Skeletal muscle satellite cell (primary cell): ENCODE results near the gene SGCA.
A peak's percentile ranks its signal among the peaks of the same experiment; 100 is the strongest.

ENCODE experiments used
- H3K27me3 ChIP-seq: 2 replicates; pipeline ENCODE4 v1.7.0; 2013; ENCODE audit warnings: low read length; ENCODE audit not compliant: control insufficient read depth, insufficient read depth
- H3K36me3 ChIP-seq: 2 replicates; pipeline ENCODE4 v1.7.0; 2013; ENCODE audit warnings: mild to moderate bottlenecking, control low read depth, low read length; ENCODE audit not compliant: insufficient read depth
- H3K4me1 ChIP-seq: 2 replicates; pipeline ENCODE4 v1.7.0; 2013; ENCODE audit warnings: low read length; ENCODE audit not compliant: control insufficient read depth, insufficient read depth
- H3K4me2 ChIP-seq: 2 replicates; pipeline ENCODE4 v1.7.0; 2013; ENCODE audit warnings: mild to moderate bottlenecking, low read length
- H3K4me3 ChIP-seq: 2 replicates; pipeline ENCODE4 v1.7.0; 2013; ENCODE audit warnings: low read length
- H3K9ac ChIP-seq: 2 replicates; pipeline ENCODE4 v1.7.0; 2013; ENCODE audit warnings: mild to moderate bottlenecking, low read depth, low read length, moderate library complexity
- H3K9me3 ChIP-seq: replicated peaks from 2 replicates; pipeline ENCODE4 v1.7.0; 2013; ENCODE audit warnings: mild to moderate bottlenecking, control low read depth, low read length

Gene SGCA

GRCh38 chr17:50212121-50212843 is 46.5 kb downstream of the SGCA start:
- Histone ChIP-seq H3K36me3 (no peaks in the 10 kb centered on the region), H3K9me3 (no peaks in the 10 kb centered on the region), H3K27me3 (no peaks in the 10 kb centered on the region), H3K9ac (peak overlapping the region; percentile 36), H3K4me3 (peak overlapping the region; percentile 24), H3K4me1 (peaks cover 65% of the 10 kb centered on the region), H3K4me2 (peak overlapping the region; percentile 40)

GRCh38 chr17:50213026-50214022 is 47.5 kb downstream of the SGCA start:
- no peak overlapping the region for H3K4me2 ChIP-seq
- no peaks in the 10 kb centered on the region for H3K9me3 ChIP-seq
- H3K9ac ChIP-seq: no peak overlapping the region
- H3K36me3 ChIP-seq: no peaks in the 10 kb centered on the region
- peaks cover 69% of the 10 kb centered on the region for H3K4me1 ChIP-seq
- H3K4me3 ChIP-seq: no peak overlapping the region
- no peaks in the 10 kb centered on the region for H3K27me3 ChIP-seq

GRCh38 chr17:50214976-50215760 is 49.4 kb downstream of the SGCA start:
- Histone ChIP-seq H3K4me2 (no peak overlapping the region), H3K4me1 (peaks cover 72% of the 10 kb centered on the region), H3K27me3 (no peaks in the 10 kb centered on the region), H3K36me3 (no peaks in the 10 kb centered on the region), H3K4me3 (no peak overlapping the region), H3K9ac (no peak overlapping the region), H3K9me3 (no peaks in the 10 kb centered on the region)

GRCh38 chr17:50217591-50217990 is 51.8 kb downstream of the SGCA start:
- Histone ChIP-seq H3K4me2 (peak overlapping the region; percentile 75), H3K4me1 (peaks cover 71% of the 10 kb centered on the region), H3K9me3 (no peaks in the 10 kb centered on the region), H3K9ac (peak overlapping the region; percentile 82), H3K4me3 (peak overlapping the region; percentile 44), H3K27me3 (no peaks in the 10 kb centered on the region), H3K36me3 (no peaks in the 10 kb centered on the region)

DNA sequence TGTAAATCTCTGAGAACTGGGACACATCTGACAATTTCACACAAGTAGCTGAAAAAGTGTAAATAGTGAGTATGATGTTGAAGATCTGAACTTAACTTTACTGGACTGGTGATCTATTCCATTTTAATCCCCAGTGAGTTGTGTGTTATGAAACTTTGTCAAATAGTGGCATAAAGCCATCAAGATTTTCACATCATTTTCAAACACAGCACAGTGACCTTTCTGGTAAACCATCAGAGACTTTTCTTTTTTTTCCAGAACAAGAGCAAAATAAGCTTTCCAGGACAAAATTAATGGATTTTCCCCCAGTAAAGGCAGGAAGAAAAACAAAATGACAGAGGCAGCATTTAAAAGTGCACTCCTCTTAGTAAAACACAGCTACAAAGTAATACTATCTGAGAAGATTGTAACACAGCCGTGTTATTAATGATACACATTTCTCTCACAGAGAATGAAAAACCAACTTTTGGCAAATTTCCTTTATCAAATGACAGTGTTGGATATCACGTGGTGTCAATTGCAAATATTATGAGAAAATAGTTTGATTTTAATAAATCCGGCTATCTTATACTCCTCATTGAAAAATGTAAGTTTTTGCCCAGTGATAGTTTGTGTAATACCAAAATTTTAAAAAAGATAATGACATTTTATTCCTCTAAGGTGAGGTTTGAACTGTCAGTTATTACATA is 52.4 kb downstream of the SGCA start:
- no peaks in the 10 kb centered on the region for H3K36me3 ChIP-seq
- H3K9me3 ChIP-seq: no peaks in the 10 kb centered on the region
- peaks cover 72% of the 10 kb centered on the region for H3K4me1 ChIP-seq
- H3K9ac ChIP-seq: peak overlapping the region; percentile 82
- peak overlapping the region; percentile 75 for H3K4me2 ChIP-seq
- H3K27me3 ChIP-seq: no peaks in the 10 kb centered on the region
- H3K4me3 ChIP-seq: peak overlapping the region; percentile 44

DNA sequence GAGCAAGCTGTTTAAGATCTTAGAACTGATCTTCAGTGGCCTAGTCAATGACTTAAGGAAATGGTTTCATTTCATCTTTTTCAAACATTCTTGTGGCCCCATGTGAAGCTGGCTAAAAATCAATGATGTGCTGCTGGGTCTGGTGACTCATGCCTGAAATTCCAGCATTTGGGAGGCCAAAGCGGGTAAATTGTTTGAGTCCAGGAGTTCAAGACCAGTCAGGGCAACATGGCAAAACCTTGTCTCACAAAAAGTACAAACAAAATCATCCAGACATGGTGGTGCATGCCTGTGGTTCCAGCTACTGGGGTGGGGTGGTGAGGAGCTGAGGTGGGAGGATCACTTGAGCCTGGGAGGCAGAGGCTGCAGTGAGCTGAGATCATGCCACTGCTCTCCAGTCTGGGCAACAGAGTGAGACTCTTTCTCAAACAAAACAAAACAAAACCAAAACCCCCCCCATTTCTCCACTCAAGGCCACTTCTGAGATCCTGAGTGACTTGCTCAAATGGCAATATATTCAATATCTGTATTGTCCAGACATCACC is 53.0 kb downstream of the SGCA start:
- no peaks in the 10 kb centered on the region for H3K27me3 ChIP-seq
- H3K9ac ChIP-seq: peak overlapping the region; percentile 82
- no peaks in the 10 kb centered on the region for H3K36me3 ChIP-seq
- no peaks in the 10 kb centered on the region for H3K9me3 ChIP-seq
- H3K4me2 ChIP-seq: peak overlapping the region; percentile 75
- H3K4me1 ChIP-seq: peaks cover 72% of the 10 kb centered on the region
- peak overlapping the region; percentile 44 for H3K4me3 ChIP-seq

- no peaks in the 10 kb centered on the region for H3K9me3 ChIP-seq
- no peaks in the 10 kb centered on the region for H3K27me3 ChIP-seq
- peak overlapping the region; percentile 82 for H3K9ac ChIP-seq
- peak overlapping the region; percentile 59 for H3K4me3 ChIP-seq
- peaks cover 72% of the 10 kb centered on the region for H3K4me1 ChIP-seq
- no peaks in the 10 kb centered on the region for H3K36me3 ChIP-seq
- H3K4me2 ChIP-seq: peak overlapping the region; percentile 75
These were observed 53.5 kb downstream of the SGCA start for GRCh38 chr17:50219342-50219741.

- Histone ChIP-seq H3K9me3 (no peaks in the 10 kb centered on the region), H3K4me3 (peak overlapping the region; percentile 59), H3K4me2 (peak overlapping the region; percentile 75), H3K9ac (peak overlapping the region; percentile 82), H3K36me3 (no peaks in the 10 kb centered on the region), H3K27me3 (no peaks in the 10 kb centered on the region), H3K4me1 (peaks cover 66% of the 10 kb centered on the region)
These were observed 54.2 kb downstream of the SGCA start for GRCh38 chr17:50219939-50220465.

DNA sequence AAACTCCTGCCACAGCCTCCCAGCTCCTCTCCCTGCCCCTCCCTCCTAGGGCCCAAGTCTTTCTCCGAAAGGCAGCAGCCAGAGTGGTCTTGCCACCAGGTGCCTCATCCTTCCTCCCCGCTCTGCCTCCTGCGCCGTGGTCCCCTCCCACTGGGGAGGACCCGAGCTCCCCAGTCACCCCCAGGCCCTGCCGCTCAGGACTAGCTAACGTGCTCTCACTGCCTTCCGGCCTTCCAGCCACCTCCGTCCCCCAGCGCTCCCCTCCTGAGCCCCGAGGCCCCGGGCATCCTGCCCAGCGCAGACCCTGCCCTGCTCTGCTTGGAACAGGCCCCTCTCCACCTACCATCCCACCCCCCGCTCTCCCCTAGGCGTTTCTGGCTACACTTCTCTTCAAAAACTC is 55.0 kb downstream of the SGCA start:
- Histone ChIP-seq H3K27me3 (no peaks in the 10 kb centered on the region), H3K4me1 (peaks cover 63% of the 10 kb centered on the region), H3K9ac (no peak overlapping the region), H3K4me3 (no peak overlapping the region), H3K36me3 (no peaks in the 10 kb centered on the region), H3K4me2 (peak overlapping the region; percentile 75), H3K9me3 (no peaks in the 10 kb centered on the region)

DNA sequence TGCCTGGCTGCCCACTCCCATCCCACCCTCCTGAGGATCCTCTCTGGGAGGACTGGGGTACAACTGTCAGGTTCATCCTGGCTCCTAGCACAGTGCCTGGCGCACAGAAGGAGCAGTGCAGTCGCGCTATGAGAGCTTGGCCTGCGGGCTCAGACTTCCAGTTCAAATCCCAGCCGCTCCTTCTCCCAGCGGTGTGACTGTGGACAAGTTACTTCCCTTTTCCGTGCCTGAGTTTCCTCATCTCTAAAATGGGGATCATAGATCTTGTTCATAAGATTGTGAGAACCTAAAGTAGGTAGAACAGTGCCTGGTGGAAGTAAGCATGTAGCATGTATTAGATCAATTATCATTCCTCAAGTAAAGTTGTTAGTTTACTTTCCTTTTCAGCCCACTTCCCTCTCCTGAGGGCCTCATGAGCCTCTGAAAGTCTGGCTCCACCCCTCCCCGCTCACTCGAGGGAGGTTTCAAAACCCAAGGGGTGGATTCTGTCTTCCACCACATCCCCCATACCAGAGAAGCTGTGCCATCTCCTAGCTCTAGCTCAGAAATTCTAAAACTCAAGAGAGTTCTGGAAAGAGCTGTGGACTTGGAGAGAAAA is 55.6 kb downstream of the SGCA start:
- H3K9me3 ChIP-seq: no peaks in the 10 kb centered on the region

More for the DNA sequence above, 55.6 kb downstream of the SGCA start:
- peak overlapping the region; percentile 55 for H3K4me2 ChIP-seq
- no peak overlapping the region for H3K4me3 ChIP-seq
- peak overlapping the region; percentile 33 for H3K9ac ChIP-seq
- H3K27me3 ChIP-seq: no peaks in the 10 kb centered on the region
- no peaks in the 10 kb centered on the region for H3K36me3 ChIP-seq
- H3K4me1 ChIP-seq: peaks cover 61% of the 10 kb centered on the region
